Measurements from ENCODE around the gene TACC2. TPM values are rescaled to one million over a fixed set of nuclear protein-coding genes. Genes with fewer than 3 reads are reported as not detected.
A peak's percentile ranks its signal among the peaks of the same experiment; 100 is the strongest.

The TACC2 gene
- total RNA-seq, 1 donor from 2014 or later, result 10.7 TPM

- H3K36me3 Mint-ChIP-seq, result no peaks in the 10 kb centered on the region
- Histone ChIP-seq H4K20me1 (ENCODE audit: low read depth) (no peaks in the 10 kb centered on the region), H2AFZ (replicated peaks) (no peak overlapping the region), H3K4me1 (peaks cover 4% of the 10 kb centered on the region), H3K9me3 (ENCODE audit: low read depth) (no peaks in the 10 kb centered on the region), H3K4me2 (no peak overlapping the region), H3K79me2 (ENCODE audit: low read depth) (no peaks in the 10 kb centered on the region), H3K27ac (no peak overlapping the region), H3K36me3 (no peaks in the 10 kb centered on the region), H3K9ac (no peak overlapping the region), H3F3A (ENCODE audit: low read depth) (no peaks in the 10 kb centered on the region), H3K27me3 (no peaks in the 10 kb centered on the region), H3K4me3 (no peak overlapping the region)
- no peak overlapping the region for H3K27ac Mint-ChIP-seq
- no peak for TF ChIP-seq CTCF (IDR thresholded peaks at IDR 0.05)
- no peak for TF ChIP-seq EZH2 (IDR thresholded peaks at IDR 0.05)
- TF ChIP-seq EZH2phosphoT487 (IDR thresholded peaks at IDR 0.05), result no peak
- H3K27me3 Mint-ChIP-seq (ENCODE audit: insufficient read depth, low read depth), result peaks cover 10% of the 10 kb centered on the region
- DNase-seq (ENCODE audit: low spot score), result no peak
- no peaks in the 10 kb centered on the region for H3K9me3 Mint-ChIP-seq
- H3K4me1 Mint-ChIP-seq, result peaks cover 8% of the 10 kb centered on the region
- H3K4me3 Mint-ChIP-seq, result no peak overlapping the region
Measured at GRCh38 chr10:122276611-122277208, 287.7 kb downstream of the TACC2 start.

DNA sequence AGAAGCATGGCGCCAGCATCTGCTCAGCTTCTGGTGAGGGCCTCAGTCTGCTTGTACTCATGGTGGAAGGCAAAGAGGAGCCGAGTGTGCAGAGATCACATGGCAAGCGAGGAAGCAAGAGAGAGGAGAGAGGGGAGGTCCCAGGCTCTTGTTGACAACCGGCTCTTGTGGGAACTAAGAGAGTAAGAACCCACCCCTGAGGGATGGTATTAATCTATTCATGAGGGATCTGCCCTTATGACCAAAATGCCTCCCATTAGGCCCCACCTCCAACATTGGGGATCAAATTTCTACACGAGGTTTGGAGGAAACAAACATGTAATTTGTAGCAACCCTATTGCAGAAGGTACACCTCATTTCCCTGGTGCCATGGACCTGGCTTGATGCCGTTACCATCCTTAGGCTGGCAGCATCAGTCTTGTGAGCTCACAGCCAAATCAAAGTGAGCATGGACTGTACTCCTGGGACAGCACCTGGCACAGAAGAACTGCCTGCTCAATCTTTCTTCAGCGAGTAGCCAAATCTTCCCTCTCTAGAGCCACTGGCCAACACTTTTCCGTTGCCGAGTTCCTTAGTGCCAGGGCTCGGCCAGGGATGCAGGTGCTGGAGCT is 288.7 kb downstream of the TACC2 start:
- H3K27ac Mint-ChIP-seq, result no peak overlapping the region
- H3K79me2 ChIP-seq (ENCODE audit: low read depth), result no peaks in the 10 kb centered on the region
- no peak overlapping the region for H2AFZ ChIP-seq (replicated peaks)
- no peak for TF ChIP-seq EZH2phosphoT487 (IDR thresholded peaks at IDR 0.05)
- TF ChIP-seq CTCF (IDR thresholded peaks at IDR 0.05), result no peak
- no peak for TF ChIP-seq EZH2 (IDR thresholded peaks at IDR 0.05)
- H3K27ac ChIP-seq, result no peak overlapping the region
- H3F3A ChIP-seq (ENCODE audit: low read depth), result no peaks in the 10 kb centered on the region
- H4K20me1 ChIP-seq (ENCODE audit: low read depth), result no peaks in the 10 kb centered on the region
- H3K4me3 ChIP-seq, result no peak overlapping the region
- H3K4me1 ChIP-seq, result peaks cover 4% of the 10 kb centered on the region
- H3K9ac ChIP-seq, result no peak overlapping the region
- DNase-seq (ENCODE audit: low spot score), result no peak
- H3K9me3 ChIP-seq (ENCODE audit: low read depth), result no peaks in the 10 kb centered on the region
- no peaks in the 10 kb centered on the region for H3K9me3 Mint-ChIP-seq
- no peaks in the 10 kb centered on the region for H3K36me3 Mint-ChIP-seq
- H3K27me3 ChIP-seq, result no peaks in the 10 kb centered on the region
- no peaks in the 10 kb centered on the region for H3K36me3 ChIP-seq
- H3K4me2 ChIP-seq, result no peak overlapping the region
- H3K4me1 Mint-ChIP-seq, result peaks cover 8% of the 10 kb centered on the region
- no peak overlapping the region for H3K4me3 Mint-ChIP-seq
- H3K27me3 Mint-ChIP-seq (ENCODE audit: insufficient read depth, low read depth), result peaks cover 10% of the 10 kb centered on the region

DNA sequence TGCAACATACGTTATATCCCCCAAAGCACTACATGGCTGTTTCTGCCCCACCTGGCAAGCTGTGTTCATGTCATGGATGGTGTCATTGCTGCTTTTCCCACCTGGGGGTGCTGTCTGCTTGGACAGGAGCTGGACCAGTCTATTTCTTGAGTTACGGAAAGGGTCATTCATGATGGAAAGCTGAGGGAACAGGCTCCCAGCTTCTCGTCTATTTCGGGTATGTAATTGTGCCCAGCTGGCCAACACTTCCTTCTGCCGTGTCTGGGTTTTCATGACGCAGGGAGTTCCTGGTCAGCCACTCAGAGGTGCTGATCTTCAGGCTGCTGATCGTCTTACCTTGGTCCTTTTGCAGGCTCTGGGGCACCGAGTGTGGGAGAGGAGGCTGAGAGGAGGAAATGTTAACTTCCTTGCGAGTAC is 290.8 kb downstream of the TACC2 start:
- no peaks in the 10 kb centered on the region for H3K9me3 Mint-ChIP-seq
- Histone ChIP-seq H3K27me3 (no peaks in the 10 kb centered on the region), H3K79me2 (ENCODE audit: low read depth) (no peaks in the 10 kb centered on the region), H3K4me2 (no peak overlapping the region), H3K36me3 (no peaks in the 10 kb centered on the region), H4K20me1 (ENCODE audit: low read depth) (no peaks in the 10 kb centered on the region), H3K9ac (no peak overlapping the region), H3K4me3 (no peak overlapping the region), H3K9me3 (ENCODE audit: low read depth) (no peaks in the 10 kb centered on the region), H3K27ac (no peak overlapping the region), H3F3A (ENCODE audit: low read depth) (no peaks in the 10 kb centered on the region), H2AFZ (replicated peaks) (no peak overlapping the region), H3K4me1 (peaks cover 4% of the 10 kb centered on the region)
- H3K27me3 Mint-ChIP-seq (ENCODE audit: insufficient read depth, low read depth), result peaks cover 10% of the 10 kb centered on the region
- H3K4me3 Mint-ChIP-seq, result no peak overlapping the region
- TF ChIP-seq EZH2 (IDR thresholded peaks at IDR 0.05) (no peak), CTCF (IDR thresholded peaks at IDR 0.05) (peak; percentile 86)
- no peaks in the 10 kb centered on the region for H3K36me3 Mint-ChIP-seq
- DNase-seq (ENCODE audit: low spot score), result peak; percentile 76
- peaks cover 8% of the 10 kb centered on the region for H3K4me1 Mint-ChIP-seq
- H3K27ac Mint-ChIP-seq, result no peak overlapping the region
